Dedifferentiated amniotic fluid mesenchymal stem cell (primary cell): ENCODE results near the gene ZNF148.

ENCODE experiments used
- DNase-seq: peaks from one replicate; pipeline ENCODE4 v3.0.0-alpha.2; 2016; ENCODE audit errors: extremely low spot score

Gene ZNF148

DNA sequence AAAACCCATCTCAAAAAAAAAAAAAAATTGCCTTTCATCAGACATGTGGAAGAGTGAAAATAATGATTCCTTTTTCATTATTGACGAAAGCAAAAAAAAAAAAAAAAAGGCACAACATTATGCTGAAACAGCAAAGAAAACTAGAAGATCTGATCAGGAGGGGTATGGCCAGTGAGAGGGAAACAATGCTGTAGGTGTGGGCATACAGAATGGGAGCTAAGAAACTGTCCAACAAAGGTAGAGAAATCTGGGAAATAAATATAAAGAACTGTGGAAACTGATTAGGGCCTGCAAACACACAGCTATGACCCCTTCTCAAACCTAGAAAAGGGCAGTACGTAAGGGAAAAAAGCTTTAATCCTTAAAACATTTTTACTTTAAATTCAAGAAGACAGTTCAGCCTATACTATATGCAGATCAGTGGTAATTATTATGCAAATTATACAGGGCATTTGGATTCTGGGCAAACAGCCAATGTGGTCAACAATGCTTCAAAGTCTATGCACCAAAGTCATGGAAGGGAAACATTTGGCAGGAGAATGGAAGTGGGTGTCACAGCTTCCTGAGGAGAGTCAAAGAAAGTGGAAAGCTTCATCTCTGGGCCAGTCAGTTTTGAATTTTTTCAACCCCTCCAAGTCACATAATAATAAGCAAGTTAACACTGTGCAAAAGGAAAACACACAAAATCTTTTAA is 94.3 kb downstream of the ZNF148 start:
- no peak for DNase-seq

DNA sequence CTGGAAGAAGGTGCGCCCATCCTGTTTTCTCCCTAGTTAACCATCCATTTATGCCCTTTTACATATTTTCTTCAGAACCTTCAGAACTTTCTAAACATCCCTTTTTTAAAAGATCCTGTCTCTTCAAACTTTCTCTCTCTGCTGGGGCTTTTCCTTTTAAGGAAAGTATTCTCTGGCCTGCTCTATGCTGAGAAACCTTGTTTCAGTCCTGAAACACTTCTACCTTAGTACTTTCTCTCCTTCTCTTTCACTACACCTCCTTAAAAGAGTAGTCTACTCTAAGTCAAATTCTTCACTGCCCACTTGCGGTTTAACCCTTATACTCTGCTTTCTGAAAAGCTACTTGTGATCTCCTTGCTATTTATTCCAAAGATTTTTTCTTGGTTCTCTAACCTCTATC is 97.0 kb downstream of the ZNF148 start:
- DNase-seq: no peak

- DNase-seq: no peak
Observed at GRCh38 chr3:125271127-125271526, 104.0 kb downstream of the ZNF148 start.

DNA sequence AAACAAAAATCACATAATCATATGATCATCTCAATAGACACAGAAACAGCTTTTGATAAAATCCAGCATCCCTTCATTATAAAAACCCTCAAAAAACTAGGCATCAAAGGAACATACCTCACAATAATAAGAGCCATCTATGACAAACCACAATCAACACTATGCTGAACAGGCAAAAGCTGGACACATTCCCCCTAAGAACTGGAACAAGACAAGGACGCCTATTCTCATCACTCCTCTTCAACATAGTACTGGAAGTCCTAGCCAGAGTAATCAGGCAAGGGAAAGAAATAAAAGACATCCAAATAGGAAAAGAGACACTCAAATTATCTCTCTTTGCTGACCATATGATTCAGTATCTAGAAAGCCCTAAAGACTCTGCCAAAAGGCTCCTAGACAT is 107.7 kb downstream of the ZNF148 start:
- no peak for DNase-seq

DNA sequence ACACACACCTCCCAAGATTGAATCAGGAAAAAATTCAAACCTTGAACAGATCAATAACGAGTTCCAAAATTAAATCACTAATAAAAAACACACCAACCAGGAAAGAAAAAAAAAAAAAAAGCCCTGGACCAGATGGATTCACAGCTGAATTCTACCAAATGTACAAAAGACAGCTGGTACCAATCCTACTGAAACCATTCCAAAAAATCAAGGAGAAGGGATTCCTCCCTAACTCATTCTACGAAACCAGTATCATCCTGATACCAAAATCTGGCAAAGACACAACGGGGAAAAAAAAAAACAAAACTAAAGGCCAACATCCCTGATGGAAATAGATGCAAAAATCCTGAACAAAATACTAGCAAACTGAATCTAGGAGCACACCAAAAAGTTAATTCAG is 108.2 kb downstream of the ZNF148 start:
- DNase-seq: no peak

- DNase-seq: no peak
Observed at GRCh38 chr3:125262161-125262560, 113.0 kb downstream of the ZNF148 start.

DNA sequence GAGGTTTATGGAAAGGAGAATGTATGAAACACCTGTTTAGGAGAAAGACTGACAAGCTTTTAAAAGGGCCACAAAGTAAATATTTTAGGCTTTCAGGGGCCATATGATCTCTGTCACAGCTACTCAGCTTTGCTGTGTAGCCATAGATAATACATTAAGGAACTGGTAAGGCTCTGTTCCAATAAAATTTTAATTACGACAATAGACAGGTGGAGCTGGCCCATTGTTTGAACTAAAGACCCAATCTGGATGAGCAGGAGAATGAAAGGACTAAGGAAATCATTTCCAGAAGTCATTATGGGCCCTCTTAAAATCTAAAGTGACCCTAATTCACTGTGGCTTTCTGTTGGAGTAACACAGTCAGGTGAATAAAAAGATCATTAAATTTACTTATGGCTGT is 114.1 kb downstream of the ZNF148 start:
- no peak for DNase-seq

DNA sequence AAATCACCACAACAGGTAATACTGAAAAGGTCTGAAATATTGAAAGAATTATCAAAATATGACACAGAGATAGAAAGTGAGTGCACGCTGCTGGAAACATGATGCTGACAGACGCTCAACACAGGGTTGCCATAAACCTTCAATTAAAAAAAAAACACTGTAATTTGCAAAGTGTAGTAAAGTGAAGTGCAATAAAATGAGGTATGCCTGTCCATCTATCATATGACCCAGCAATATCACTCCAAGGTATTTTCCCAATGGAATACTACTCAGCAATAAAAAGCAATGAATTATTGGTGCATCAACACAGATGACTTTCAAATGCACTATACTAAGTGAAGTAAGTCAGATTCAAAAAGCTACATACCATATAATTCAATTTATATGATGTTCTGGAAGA is 115.0 kb downstream of the ZNF148 start:
- no peak for DNase-seq

DNA sequence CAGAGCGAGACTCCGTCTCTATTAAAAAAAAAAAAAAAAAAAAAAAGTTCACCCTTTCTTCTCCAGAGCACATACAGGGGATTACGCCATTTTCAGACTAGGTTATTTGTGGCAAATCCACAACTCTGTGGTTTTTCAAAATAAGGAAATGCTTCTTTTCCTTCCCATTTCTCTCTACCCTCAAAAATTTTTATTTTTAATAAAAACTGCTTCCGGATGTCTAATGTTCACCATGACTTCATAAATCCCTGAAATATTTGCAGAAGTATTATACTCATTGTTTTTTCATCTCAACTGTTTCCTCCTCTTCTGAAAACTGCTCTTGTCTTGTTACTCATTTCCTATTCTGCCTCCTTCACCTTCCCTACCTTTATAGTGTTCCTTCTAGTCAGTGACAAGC is 117.6 kb downstream of the ZNF148 start:
- no peak for DNase-seq

- DNase-seq: no peak
Observed at GRCh38 chr3:125256675-125257074, 118.5 kb downstream of the ZNF148 start.

GRCh38 chr3:125250973-125251372 is 124.2 kb downstream of the ZNF148 start:
- no peak for DNase-seq

DNA sequence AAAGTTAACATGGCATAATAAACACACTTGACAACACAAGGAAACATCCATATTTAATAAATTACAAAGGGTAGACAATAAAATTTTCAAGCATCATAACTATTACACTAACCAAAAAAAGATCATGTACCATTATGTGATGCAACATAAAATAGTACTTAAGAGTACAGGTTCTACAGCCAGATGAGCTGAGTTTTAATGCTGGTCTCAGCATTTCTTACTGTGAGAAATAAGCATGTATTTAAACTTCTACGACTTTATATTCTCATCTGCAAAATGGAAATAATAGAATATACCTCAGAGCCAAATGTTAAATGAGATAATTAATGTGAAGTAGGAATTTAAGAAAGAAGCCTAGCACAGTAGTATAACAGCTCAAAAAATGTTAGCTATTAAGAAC is 128.9 kb downstream of the ZNF148 start:
- no peak for DNase-seq

GRCh38 chr3:125245521-125245920 is 129.6 kb downstream of the ZNF148 start:
- DNase-seq: no peak

DNA sequence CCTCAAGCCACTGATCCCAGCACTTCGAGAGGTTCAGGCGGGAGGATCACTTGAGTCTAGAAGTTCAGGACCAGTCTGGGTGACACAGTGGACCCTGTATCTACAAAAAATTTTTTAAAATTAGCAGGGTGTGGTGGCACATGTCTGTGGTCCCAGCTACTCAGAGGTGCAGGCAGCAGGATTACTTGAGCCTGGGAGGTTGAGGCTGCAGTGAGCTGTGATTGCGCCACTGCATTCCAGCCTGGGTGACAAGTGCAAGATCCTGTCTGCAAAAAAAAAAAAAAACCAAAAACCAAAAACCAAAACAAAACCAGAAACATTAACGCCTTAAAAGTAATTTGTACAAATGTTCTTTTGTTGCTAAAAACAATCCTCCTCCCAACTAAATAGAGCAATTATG is 134.6 kb downstream of the ZNF148 start:
- no peak for DNase-seq

DNA sequence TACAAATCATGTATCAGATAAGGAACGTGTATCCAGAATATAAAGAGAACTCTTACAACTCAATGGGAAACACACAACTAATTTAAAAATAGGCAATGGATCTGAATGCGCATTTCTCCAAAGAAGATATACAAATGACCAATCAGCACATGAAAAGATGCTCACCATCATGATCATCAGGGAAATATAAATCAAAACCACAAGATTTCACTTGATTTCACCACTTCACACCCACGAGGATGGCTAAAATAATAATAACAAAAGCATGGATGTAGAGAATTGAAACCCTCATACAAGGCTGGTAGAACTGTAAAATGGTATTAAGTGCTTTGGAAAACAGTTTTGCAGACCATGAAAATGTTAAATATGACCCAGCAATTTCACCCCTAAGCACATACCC is 135.9 kb downstream of the ZNF148 start:
- DNase-seq: no peak

GRCh38 chr3:125238759-125239158 is 136.4 kb downstream of the ZNF148 start:
- no peak for DNase-seq

- DNase-seq: no peak
Observed at GRCh38 chr3:125236331-125236903, 138.7 kb downstream of the ZNF148 start.

- DNase-seq: no peak
Observed at GRCh38 chr3:125234831-125235230, 140.3 kb downstream of the ZNF148 start.

DNA sequence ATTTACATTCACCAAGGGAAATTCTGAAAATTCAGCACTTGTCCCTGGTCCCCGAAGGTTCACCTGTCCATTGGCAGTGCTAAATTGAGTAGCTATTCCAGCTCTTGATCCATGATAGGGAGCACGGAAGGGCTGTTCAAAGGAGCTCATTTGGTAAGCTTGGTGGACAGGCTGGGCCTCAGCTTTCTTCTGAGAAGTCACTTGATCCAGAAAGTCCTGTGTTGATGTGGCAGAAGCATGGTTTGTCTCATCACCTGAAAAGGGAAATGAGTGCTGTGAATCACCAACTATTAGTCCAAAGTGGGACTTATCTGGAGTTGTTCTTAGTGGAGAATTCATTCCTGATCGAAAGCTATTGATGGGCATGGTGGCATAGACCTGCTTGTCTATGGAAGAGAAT is 142.7 kb downstream of the ZNF148 start:
- no peak for DNase-seq

- peak; percentile 62 for DNase-seq
Observed at GRCh38 chr3:125231895-125232294, 143.2 kb downstream of the ZNF148 start.

GRCh38 chr3:125229707-125230106 is 145.4 kb downstream of the ZNF148 start:
- no peak for DNase-seq

- DNase-seq: no peak
Observed at GRCh38 chr3:125229168-125229567, 146.0 kb downstream of the ZNF148 start.

DNA sequence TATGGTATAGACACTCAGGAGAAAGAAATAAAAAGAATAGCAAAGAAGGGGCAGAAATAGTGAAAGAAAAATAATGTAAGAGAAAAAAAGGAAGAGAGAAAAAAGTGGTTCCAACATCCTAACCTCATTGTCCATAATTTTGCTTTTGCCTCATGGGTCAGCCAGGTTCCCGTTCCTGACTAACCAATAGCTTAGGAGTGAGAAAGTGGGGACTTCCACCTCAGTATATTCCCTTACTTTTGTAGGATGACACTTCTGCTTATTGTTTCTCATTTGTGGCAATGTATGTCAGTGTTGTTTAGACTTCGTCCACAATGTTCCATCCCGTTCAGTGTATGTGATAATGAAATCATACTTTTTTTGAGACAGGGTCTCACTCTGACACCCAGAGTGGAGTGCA is 153.3 kb downstream of the ZNF148 start:
- no peak for DNase-seq
